ENCODE data around the gene RASGEF1C. TPM values are rescaled to one million over a fixed set of nuclear protein-coding genes. Genes with fewer than 3 reads are reported as not detected.

Gene RASGEF1C
- total and polyA plus RNA-seq, 2 of the 13 experiments (the other 11 are each of a cell fraction or from before 2014, with no cell fraction given), result not detected

DNA sequence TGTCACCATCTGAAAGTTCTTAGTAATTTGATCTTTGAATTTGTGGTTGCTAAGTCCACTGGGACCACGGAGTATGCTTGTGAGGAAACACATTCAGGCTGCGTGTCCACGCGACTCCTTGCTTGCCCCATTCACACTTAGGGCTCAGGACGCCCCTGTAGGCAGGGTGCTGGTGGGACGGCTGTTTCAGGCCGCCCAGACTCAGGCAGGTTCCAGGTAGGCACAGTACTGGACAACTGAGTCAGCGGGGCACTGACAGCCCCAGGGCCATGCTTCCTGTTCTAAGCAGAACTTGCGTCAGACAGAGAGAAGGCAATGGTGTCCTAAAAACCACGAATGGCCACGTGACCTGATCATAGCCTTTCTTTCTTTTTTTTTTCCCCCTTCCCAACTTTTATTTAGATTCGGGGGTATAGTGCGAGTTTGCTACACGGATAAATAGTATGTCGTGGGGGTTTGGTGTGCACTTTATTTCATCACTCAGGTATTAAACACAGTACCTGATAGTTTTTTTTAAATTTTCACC lies 7.7 kb upstream of the RASGEF1C start (continued):
- TF ChIP-seq NRL (CRISPR knock-in tag; IDR thresholded peaks at IDR 0.05; ENCODE audit: borderline replicate concordance) (no peak), YEATS2 (CRISPR knock-in tag; IDR thresholded peaks at IDR 0.05; ENCODE audit: borderline replicate concordance) (no peak), PHF20 (CRISPR knock-in tag; IDR thresholded peaks at IDR 0.05) (no peak), ZNF703 (CRISPR knock-in tag; IDR thresholded peaks at IDR 0.05; ENCODE audit: borderline replicate concordance) (no peak), ZFAT (CRISPR knock-in tag; conservative IDR thresholded peaks at IDR 0.05) (no peak)
- TF ChIP-seq, protein P1, sequence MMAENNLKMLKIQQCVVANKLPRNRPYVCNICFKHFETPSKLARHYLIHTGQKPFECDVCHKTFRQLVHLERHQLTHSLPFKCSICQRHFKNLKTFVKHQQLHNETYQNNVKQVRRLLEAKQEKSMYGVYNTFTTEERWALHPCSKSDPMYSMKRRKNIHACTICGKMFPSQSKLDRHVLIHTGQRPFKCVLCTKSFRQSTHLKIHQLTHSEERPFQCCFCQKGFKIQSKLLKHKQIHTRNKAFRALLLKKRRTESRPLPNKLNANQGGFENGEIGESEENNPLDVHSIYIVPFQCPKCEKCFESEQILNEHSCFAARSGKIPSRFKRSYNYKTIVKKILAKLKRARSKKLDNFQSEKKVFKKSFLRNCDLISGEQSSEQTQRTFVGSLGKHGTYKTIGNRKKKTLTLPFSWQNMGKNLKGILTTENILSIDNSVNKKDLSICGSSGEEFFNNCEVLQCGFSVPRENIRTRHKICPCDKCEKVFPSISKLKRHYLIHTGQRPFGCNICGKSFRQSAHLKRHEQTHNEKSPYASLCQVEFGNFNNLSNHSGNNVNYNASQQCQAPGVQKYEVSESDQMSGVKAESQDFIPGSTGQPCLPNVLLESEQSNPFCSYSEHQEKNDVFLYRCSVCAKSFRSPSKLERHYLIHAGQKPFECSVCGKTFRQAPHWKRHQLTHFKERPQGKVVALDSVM (CRISPR knock-in tag; IDR thresholded peaks at IDR 0.05), result no peak
- TF ChIP-seq, protein P2, sequence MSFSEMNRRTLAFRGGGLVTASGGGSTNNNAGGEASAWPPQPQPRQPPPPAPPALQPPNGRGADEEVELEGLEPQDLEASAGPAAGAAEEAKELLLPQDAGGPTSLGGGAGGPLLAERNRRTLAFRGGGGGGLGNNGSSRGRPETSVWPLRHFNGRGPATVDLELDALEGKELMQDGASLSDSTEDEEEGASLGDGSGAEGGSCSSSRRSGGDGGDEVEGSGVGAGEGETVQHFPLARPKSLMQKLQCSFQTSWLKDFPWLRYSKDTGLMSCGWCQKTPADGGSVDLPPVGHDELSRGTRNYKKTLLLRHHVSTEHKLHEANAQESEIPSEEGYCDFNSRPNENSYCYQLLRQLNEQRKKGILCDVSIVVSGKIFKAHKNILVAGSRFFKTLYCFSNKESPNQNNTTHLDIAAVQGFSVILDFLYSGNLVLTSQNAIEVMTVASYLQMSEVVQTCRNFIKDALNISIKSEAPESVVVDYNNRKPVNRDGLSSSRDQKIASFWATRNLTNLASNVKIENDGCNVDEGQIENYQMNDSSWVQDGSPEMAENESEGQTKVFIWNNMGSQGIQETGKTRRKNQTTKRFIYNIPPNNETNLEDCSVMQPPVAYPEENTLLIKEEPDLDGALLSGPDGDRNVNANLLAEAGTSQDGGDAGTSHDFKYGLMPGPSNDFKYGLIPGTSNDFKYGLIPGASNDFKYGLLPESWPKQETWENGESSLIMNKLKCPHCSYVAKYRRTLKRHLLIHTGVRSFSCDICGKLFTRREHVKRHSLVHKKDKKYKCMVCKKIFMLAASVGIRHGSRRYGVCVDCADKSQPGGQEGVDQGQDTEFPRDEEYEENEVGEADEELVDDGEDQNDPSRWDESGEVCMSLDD (CRISPR knock-in tag; IDR thresholded peaks at IDR 0.05; ENCODE audit: borderline replicate concordance), result no peak
- TF ChIP-seq, protein P3, sequence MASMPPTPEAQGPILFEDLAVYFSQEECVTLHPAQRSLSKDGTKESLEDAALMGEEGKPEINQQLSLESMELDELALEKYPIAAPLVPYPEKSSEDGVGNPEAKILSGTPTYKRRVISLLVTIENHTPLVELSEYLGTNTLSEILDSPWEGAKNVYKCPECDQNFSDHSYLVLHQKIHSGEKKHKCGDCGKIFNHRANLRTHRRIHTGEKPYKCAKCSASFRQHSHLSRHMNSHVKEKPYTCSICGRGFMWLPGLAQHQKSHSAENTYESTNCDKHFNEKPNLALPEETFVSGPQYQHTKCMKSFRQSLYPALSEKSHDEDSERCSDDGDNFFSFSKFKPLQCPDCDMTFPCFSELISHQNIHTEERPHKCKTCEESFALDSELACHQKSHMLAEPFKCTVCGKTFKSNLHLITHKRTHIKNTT (CRISPR knock-in tag; IDR thresholded peaks at IDR 0.05), result no peak
- TF ChIP-seq, protein P4, sequence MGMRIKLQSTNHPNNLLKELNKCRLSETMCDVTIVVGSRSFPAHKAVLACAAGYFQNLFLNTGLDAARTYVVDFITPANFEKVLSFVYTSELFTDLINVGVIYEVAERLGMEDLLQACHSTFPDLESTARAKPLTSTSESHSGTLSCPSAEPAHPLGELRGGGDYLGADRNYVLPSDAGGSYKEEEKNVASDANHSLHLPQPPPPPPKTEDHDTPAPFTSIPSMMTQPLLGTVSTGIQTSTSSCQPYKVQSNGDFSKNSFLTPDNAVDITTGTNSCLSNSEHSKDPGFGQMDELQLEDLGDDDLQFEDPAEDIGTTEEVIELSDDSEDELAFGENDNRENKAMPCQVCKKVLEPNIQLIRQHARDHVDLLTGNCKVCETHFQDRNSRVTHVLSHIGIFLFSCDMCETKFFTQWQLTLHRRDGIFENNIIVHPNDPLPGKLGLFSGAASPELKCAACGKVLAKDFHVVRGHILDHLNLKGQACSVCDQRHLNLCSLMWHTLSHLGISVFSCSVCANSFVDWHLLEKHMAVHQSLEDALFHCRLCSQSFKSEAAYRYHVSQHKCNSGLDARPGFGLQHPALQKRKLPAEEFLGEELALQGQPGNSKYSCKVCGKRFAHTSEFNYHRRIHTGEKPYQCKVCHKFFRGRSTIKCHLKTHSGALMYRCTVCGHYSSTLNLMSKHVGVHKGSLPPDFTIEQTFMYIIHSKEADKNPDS (CRISPR knock-in tag; IDR thresholded peaks at IDR 0.05), result no peak
